ENCODE data around the gene ARHGEF6.

The ARHGEF6 gene

GRCh38 chrX:136745215-136746173 is 35.2 kb downstream of the ARHGEF6 start:
- no peak for DNase-seq

- no peak for DNase-seq
These were observed 37.9 kb downstream of the ARHGEF6 start for GRCh38 chrX:136742721-136743379.

- DNase-seq = no peak
These were observed 42.5 kb downstream of the ARHGEF6 start for GRCh38 chrX:136738049-136738729.

- no peak for DNase-seq
These were observed 44.0 kb downstream of the ARHGEF6 start for GRCh38 chrX:136736690-136737089.

GRCh38 chrX:136735601-136736000 is 45.1 kb downstream of the ARHGEF6 start:
- DNase-seq = no peak

GRCh38 chrX:136733613-136734012 is 47.1 kb downstream of the ARHGEF6 start:
- no peak for DNase-seq

GRCh38 chrX:136731798-136732197 is 48.9 kb downstream of the ARHGEF6 start:
- no peak for DNase-seq

- DNase-seq = peak in 1 of 2 donors; percentile 14
These were observed 49.4 kb downstream of the ARHGEF6 start for GRCh38 chrX:136731207-136731782.

GRCh38 chrX:136728393-136728792 is 52.3 kb downstream of the ARHGEF6 start:
- no peak for DNase-seq

- no peak for DNase-seq
These were observed 55.2 kb downstream of the ARHGEF6 start for GRCh38 chrX:136725441-136726104.

- DNase-seq = no peak
These were observed 62.6 kb downstream of the ARHGEF6 start for GRCh38 chrX:136718091-136718490.

- no peak for DNase-seq
These were observed 65.8 kb downstream of the ARHGEF6 start for GRCh38 chrX:136714626-136715599.

GRCh38 chrX:136712650-136713310 is 68.0 kb downstream of the ARHGEF6 start:
- no peak for DNase-seq

DNA sequence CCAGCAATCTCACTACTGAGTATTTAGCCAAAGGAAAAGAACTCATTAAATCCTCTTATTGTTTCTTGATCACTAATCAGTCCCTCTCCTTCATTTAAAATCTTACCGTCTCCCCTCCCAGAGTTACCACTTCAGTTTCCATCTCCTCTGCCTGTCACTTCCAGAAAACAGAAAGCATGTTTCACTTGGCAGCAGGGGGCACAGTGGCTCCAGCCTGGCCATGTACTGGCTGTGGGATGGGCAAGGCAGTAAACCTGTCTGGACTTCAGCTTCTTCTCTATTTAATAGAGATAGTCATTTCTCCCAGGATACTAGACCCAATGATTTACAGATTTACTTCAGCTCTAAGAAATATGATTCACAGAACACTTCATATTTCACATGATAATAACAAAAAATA is 69.6 kb downstream of the ARHGEF6 start:
- DNase-seq = peak in 1 of 2 donors; percentile 14

DNA sequence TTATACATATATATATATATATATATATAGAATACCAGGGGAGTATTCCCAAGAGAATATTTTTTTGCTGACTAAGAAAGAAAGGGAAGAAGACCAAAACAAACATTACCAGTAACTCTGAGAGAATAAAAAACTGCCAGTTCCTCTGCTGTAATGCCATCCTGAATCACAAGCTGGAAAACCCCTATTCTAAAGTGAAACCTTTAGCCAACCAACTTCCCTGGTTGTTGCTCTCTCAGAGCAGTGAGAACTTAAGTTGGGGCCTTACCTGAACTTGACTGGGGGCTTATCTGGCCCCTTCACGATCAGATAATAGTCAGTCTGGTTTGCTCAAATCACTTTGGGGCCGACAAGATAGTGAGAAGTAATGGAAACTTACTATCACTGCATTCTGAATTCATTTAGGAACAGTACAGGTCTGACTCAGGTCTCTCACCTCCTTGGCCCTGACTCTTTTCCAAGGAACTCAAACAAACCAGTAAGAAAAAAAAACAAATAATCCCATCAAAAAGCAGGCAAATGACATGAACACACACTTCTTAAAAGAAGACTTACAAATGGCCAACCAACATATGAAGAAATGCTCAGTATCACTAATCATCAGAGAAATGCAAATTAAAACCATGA is 70.3 kb downstream of the ARHGEF6 start:
- peak in 1 of 2 donors; percentile 14 for DNase-seq

- no peak for DNase-seq
These were observed 72.4 kb downstream of the ARHGEF6 start for GRCh38 chrX:136708348-136708747.

GRCh38 chrX:136697156-136697555 is 83.6 kb downstream of the ARHGEF6 start:
- no peak for DNase-seq

- DNase-seq = peak; percentile 20 to 21
These were observed 86.2 kb downstream of the ARHGEF6 start for GRCh38 chrX:136694431-136695087.

DNA sequence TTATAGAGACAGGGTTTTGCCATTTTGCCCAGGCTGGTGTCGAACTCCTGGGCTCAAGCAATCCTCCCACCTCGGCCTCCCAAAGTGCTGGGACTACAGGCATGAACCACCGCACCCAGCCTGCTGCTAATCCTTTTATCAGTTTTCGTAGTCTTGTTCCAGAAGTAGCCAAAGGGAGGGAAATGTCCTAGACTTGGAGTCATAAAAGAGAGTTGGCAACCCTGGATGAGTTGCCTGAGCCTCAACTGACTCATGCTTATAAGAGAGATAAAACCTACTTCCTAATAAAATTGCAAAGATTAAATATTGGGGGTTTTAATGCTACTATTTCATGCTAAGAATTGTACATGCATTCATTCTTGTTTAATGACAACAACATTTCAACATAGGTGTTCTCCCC is 88.5 kb downstream of the ARHGEF6 start:
- DNase-seq = no peak

Measured in activated CD4-positive, alpha-beta T cell treated with anti-CD3 and anti-CD28 coated beads for 4 hours (primary cell).